Left ventricle myocardium superior (tissue), 1 donor: ENCODE measurements around the gene C19orf25. TPM values are rescaled to one million over a fixed set of nuclear protein-coding genes. Genes with fewer than 3 reads are reported as not detected.

Experiments used
- ATAC-seq: fragments of 200-7000 bp; cut with Tn5 transposase; one replicate; pipeline ENCODE4 v1.9.1; 2020; ENCODE audit warnings: mild to moderate bottlenecking, moderate library complexity
- DNase-seq: peaks from one replicate; pipeline ENCODE4 v3.0.0-alpha.2; 2020
- intact Hi-C: fragments of 100-400 bp; cut with micrococcal nuclease; formaldehyde crosslinking; loops from one replicate; pipeline ENCODE4 v1.11.0; 2022
- total RNA-seq: library from RNA; stranded (reverse); fragmentation: NEBNext Ultra II Directional; extraction: Animal tissue kit (Norgen Biotek cat#: 25700); gene quantifications from one replicate; pipeline ENCODE4 v1.2.1, GENCODE V29; 2021
- donor health status: DM: no; HTN: yes; CAD: no; lungs with severe emphysema.

Gene C19orf25
- total RNA-seq, 1 donor from 2014 or later, result 16.2 TPM

DNA sequence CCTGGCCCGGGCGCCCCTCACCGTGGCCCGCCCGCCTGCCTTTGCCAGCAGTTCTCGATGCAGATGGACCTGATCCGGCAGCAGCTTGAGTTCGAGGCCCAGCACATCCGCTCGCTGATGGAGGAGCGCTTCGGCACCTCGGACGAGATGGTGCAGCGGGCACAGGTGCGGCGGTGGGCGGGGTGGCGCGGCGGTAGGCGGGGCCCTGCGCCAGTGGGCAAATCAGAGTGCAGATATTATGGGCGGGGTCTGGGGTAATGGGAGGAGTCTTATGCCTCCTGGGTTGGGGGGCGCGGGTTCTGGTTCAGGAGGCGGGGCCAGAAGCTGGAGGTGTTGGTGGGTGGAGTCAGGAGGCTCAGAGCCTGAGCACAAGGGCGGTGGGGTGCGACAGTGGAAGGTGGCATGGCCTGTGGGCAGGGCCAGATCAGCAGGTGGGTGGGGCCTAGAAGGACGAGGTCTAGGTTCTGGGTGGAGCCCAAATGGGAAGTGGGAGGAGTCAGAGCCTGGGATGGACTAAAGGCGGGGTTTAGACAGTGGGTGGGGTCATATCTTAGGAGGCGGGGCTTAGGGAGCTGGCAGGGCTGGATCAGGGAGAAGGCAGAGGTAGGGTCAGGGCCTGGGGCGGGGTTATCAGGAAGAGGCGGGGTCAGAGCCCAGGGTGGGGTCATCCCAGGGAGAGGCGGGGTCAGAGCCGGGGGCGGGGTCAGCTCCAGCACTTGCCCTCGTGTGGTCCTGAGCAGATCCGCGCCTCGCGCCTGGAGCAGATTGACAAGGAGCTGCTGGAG is 23.5 kb downstream of the C19orf25 start:
- ATAC-seq, result peak; percentile 34
- DNase-seq, result peak; percentile 37
- intact Hi-C loops, result no loop called here

DNA sequence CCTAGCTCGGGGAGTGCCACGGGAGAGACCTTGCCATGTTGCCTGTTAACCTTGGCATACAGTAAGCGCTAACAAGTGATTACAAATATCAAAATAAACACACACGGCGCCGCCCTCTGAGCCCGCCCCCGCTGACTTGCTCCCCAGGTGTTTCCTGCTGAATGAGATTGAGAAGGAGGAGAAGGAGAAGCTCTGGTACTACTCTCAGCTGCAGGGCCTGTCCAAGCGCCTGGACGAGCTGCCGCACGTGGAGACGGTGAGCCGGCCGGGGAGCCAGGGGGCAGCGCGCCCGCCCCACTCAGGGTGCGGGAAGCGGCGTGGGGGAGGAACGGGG is 24.0 kb downstream of the C19orf25 start:
- DNase-seq (peak; percentile 24), ATAC-seq (no peak)
- intact Hi-C loops, result no loop called here

DNA sequence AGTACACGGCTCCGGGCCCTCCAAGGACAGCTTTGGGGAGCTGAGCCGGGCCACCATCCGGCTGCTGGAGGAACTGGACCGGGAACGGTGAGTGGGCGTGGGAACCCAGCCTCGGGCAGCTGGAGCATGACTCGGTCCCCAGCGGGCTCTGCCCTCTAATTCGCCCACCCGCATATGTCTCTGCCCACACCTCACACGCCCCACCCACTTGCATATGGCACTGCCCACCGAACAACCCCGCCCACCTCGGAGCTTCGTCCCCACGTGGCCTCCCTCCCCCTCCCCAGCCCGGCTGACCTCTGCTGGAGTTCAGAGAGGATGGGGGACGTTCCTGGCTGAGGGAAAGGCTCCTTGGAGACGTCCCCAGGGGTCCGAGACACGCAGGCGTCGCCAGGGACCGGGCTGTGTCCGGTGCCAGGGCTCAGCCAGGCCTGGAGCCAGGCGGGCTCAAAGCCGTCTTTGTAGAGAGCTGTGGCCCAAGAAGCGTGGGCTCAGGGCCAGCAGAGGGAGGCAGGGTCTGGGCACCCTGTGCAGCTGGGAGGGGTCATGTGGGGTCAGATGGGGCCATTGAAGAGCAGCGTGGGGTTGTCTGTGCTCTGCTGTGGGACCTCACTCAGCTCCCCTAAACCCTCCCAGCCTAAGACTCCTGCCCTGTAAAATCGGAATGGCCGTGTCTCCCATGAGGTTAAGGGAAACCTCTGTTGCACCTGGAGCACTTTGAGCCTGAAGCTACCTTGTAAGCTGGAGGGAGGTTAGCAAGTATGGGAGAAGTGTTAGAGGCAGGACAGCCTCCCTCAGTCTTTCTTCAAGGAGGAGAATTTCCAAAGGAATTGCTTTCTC is 25.3 kb downstream of the C19orf25 start:
- intact Hi-C loops, result no loop called here
- ATAC-seq, result peak; percentile 41

DNA sequence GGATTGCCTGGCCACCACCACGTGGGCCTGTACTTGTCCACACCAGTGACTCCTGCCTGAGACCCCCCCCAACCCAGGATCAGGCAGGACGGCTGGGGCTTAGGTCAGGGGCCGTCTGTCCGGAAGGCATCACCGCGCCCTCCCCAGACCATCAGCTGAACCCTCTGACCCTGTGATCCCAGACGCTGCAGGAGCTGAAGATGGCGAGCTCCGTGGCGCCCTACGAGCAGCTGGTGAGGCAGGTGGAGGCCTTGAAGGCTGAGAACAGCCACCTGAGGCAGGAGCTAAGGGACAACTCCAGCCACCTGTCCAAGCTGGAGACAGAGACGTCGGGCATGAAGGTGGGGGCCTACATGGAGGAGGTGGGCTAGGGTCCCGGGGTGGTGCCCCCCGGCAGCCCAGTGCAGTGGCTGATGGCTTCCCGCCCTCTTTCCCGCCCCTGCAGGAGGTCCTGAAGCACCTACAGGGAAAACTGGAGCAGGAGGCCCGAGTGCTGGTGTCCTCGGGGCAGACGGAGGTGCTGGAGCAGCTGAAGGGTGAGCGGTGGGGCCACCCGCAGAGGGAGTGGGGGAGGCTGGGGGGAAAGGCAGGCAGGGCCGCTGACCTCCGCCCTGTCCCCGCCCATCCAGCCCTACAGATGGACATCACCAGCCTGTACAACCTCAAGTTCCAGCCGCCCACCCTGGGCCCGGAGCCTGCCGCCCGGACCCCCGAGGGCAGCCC is 26.1 kb downstream of the C19orf25 start:
- no peak for ATAC-seq
- intact Hi-C loops, result no loop called here
- DNase-seq, result peak; percentile 23

More for the DNA sequence above, 25.3 kb downstream of the C19orf25 start:
- DNase-seq, result peak; percentile 58

DNA sequence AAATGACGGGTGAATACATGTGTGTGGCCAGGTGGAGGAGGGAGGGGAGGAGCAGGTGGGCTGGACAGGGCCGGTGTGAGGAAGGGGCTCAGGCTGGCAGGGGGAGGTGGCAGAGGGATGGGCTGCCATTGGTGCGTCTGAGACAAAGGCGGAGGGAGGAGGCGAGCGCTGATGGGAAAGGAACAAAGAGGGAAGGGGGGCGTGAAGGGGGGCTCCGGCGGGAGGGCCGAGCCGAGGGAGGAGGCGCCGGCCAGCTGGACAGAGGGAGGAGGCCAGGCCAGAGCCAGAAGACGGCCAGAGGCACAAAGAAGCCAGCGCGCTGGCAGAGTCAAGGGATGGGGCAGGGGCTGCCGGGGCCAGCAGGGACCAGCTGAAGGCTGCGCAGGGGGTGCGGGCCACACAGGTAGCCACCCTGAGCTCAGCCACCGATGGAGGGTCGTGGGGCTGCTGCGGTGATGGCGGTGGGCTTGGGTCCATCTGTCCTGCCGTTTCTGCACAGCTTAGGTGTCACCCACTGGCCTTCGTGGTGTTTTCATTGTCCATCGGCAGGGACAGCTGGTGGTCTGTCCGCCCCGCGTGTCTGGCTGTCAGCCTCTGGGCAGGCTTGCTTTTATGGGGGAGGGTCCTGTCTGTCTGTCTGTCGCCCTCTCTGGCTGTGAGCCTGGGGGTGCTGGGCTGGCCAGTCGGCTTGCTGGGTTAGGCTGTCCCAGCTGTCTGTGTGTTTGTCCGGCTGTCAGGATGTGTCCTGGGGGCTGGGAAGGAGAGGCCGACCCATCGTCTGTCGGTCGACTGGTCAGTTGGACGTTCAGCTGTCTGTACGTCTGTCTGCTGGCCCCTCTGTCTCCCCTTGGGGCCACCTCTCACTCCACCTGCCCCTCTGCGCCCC is 26.9 kb downstream of the C19orf25 start:
- intact Hi-C loops, result no loop called here
- DNase-seq (peak; percentile 7), ATAC-seq (no peak)

DNA sequence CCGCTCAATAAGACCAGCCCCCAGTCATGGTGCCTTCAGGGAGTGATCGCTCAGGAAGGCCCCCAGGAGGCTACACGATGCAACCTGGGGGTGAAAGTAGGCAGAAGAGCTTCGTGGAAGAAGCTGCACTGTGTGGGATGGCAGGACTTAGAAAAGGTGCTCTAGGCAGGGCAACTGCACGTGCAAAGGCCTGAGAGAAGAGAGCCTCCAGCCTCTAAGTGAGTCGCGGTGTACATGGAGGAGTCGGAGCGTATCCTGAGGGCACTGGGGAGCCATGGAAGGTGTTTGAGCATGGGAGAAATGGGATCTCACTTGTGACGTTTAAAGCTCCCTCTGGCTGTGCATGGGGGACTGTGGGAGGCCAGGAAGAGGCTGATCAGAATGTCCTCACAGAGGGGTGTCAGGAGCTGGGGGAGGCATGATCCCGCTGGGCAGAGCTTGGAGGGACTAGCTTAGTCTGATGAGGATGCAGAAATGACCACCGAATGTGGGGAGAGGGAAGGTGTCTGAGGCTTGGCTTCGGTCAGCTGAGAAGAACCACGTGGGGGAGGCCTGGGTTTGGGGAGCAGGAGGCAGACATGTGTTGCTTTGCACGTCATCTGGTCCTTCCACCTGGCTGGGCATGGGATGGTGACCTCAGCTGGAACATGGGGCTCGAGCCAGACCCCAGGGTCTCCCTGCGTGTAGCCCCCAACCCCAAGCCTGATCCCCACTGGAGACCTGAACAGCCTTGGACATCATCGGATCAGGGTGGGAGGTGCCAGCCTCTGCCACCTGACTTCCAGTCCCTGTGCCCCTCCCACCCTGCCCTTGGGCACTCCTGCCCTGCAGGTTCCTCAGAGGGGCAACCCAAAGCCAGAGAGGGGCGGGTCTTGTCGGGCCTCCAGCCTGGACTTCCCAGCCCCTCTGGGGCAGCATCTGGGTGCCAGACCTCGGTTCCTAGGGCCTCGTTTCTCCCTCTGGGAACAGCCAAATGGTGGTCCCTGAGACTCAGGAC is 28.0 kb downstream of the C19orf25 start:
- no peak for ATAC-seq
- no peak for DNase-seq
- intact Hi-C loops, result no loop called here

DNA sequence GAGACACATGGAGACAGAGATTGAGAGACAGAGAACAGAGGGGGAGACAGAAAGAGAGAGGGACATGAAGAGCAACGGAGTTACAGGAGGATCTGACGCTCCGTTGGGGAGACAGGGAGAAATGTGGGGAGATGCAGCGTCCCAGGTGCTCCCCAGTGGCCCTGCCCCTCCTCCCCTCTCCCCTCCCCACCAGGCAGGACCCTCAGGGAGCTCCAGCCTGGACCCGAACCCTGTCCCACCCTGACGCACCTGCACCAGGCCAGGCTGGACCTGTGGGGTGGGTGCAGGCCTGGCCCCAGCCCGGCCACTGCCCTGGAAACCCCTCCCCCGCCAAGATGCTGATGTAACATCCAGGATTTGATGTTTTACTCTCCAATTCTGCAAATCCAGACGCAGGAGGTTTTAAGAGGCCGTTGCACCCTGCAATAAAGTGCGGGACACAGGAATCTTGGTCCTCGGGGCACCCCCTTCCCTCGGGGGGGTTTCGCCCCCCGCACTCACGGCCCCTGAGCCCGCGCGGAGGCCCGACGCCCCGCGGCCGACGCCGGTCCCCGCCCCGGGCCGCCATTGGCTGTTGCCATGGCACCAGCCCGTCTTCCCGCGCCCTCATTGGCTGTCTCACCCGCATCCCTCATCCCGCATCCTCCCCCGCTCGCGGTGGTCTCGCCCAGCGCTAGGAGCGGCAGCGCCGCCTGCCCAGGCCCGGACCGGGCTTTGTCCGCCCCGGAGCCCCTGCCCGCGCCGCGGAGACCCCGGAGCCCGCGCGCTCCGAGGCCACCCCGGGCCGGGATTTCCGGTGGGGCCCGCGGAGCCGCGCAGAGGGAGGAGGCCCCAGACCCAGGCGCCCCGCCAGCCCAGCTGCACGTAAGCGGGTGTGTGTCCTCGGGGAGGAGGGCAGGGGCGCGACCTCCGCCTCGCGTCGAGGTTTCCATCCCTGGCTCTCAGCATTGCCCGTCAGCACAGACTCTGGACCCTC is 29.3 kb downstream of the C19orf25 start, which contains the start of gene APC2:
Gene APC2 (plus strand): TSS at position 655 of the 976 bp plus-strand sequence. CDS start 2,881 bp downstream, outside the sequence.
- ATAC-seq, result no peak
- intact Hi-C loops, result no loop called here
- DNase-seq, result peak; percentile 33

DNA sequence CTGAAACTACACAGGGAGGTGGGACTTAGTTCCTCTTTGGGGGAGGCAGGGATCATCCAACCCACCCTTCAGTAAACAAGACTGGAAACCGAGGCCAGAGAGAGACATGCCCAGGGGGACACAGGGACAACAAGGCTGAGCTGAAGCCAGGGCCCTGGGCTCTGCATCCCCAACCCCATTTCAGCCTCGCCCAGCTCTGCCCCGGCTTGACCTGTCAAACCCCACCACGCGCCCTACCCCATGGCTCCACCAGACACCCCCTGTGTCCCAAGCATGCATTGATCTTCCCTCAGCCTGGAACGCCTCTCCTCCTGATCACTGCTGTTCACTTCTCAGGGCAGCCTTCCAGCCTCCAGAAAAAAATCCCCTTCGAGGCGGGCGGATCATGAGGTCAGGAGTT is 31.1 kb downstream of the C19orf25 start:
- DNase-seq (no peak), ATAC-seq (no peak)
- intact Hi-C loops, result no loop called here

DNA sequence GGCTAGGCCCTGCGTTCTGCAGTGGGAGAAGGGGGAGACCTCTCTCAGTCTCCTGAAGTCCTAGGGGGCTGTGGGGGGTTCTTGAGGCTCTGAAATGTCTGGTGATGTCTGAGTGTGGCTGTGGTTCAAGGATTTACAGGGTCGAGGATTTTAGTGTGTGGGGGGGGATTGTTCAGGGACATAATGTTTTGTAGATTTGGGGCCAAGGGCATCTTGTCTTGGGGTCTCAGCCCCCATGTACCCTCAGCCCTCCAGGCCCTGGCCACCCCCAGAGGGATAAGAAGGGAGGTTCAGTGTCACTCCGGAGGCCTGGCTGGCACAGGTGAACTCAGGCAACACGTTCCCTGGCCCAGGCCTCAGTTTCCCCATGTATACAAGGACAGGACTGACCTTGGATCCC is 31.5 kb downstream of the C19orf25 start:
- ATAC-seq, result no peak
- no peak for DNase-seq
- intact Hi-C loops, result no loop called here

DNA sequence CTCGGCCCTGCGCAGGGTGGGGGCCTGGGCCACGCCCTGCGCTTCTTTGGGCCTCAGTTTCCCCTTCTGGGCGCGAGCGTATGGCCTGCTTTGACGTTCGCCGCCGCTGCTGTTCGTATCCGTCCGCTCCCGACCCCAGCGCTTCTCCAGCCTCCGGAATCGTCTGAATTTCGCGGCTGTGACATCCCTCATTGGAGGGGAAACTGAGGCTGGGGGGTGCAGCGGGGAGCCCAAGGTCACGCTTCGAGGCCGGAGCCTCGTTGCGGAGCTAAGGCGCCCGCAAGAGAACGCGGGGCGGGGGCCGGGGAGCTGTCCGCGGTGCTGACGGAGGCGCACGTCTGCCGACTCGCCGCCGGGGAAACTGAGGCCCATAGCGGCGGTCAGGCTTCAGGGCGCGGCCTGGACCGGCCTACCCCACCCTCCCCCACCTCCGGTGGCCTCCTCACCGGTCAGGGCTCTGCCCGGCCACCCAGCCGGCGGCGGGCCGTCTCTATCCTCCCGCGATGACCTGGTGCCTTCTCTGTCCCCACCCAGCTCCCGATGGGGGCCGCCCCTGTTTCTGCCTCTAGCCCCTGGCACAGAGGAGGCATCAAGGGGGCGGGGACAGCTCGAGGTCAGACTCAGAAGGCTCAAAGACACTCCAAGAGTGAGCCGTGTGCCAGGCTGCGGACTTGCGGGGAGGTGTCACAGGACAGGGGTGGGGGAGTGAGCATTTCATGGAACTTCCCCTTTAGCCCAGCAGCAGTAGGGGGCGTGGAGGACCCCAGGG is 32.1 kb downstream of the C19orf25 start:
- intact Hi-C loops, result no loop called here
- ATAC-seq (no peak), DNase-seq (peak; percentile 50)

DNA sequence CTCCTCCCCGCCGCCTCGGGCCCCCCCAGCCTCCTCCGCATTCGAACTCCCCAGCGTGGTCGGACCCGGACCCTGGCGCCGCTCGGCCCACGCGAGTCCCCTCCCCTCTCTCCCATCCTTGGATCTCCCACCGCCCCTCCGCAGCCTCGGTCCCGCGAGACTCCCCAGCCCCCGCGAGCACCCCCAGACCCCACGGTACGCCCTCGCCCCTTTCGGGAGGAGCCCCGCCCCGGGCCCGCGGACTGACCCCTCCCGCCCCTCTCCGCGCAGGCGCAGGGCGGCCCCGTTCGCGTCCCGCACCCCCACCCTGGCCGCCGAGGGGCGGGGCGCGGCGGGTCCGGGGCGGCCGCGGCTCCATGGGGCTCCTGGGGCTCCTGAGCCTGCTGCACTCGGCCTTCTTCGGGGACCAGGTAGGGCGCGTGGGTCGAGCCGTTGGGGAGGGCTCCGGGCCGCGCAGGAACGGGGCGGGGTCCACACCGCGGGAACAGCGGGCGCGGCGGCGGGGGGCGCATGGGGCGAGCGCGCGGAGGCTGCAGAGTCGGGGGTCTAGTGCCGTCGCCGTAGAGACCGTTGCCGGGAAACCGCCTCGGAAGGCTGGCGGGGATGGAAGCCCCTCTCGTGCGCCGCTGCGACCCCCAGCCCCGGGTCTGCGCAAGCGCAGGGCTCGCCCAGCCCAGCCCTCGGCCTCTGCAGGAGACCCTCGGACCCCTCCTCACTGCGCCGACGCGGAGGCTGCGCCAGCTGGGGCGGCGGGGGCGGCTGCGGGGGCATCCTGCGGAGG is 32.9 kb downstream of the C19orf25 start:
- peak; percentile 30 for ATAC-seq
- peak; percentile 33 for DNase-seq
- intact Hi-C loops, result no loop called here

DNA sequence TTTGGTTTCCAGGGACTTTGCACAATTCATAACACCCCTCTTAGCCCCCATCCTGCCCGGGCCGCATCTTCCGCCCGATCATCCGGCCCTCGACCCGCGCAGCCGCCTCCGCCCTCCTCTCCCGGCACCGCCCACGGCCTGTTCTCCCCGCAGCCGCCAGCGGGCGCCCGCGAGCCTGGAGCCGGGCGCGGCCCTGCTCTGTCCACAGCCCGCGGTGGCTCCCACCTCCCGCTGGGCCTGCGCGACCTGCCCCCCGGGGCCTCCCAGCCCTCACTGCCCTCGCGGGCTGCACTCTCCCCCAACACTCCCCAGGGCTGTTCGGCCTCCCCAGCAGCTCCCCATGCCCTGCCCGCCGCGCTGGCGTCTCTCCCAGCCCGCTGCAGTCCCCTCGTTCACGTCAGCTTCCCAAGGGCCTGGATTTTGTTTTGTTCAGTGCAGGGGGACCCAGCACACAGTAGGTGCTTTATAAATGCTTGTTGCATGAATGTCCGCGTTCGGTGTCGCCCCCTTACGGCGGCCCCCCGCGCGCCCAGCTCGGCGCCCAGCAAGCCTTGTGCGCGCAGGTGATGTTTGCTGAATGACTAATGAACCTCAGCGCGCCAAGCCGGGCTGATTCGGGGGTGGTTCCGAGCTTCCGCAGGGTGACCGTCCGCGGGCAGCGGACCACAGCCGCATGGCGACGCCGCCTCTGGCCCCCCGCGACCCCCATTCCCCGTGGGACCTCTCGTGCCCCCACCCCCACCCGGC is 33.7 kb downstream of the C19orf25 start:
- ATAC-seq (peak; percentile 92), DNase-seq (peak; percentile 84)
- intact Hi-C loops, result no loop called here

DNA sequence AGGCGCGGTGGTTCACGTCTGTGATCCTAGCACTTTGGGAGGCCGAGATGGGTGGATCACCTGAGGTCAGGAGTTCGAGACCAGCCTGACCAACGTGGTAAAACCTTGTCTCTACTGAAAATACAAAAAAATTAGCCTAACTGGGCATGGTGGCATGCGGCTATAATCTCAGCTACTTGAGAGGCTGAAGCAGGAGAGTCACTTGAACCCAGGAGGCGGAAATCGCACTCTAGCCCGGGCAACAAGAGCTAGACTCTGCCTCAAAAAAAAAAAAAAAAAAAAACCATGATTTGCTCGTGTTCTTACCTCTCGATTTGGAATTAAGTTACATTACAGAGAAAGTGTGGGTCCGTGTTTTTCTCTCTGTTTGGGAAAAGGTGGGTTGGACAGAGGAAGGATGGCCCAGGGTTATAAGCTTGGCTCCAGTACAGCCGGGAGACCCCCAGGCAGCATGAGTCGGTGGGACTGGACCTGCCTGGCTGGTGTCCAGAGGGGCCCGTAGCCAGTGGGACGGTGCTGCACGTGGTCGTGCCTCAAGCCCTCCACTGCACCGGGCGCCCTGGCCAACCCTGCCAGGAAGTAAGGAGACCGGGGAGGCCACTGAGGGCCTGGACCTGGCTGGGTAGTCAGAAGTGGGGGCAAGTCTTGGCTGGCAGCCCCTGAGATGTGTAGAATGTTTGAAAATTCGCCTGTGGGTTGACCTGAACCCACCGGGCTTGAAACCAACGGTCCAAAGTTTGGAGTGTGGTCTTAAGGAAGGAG is 37.2 kb downstream of the C19orf25 start:
- ATAC-seq, result no peak
- intact Hi-C loops, result no loop called here
- no peak for DNase-seq

DNA sequence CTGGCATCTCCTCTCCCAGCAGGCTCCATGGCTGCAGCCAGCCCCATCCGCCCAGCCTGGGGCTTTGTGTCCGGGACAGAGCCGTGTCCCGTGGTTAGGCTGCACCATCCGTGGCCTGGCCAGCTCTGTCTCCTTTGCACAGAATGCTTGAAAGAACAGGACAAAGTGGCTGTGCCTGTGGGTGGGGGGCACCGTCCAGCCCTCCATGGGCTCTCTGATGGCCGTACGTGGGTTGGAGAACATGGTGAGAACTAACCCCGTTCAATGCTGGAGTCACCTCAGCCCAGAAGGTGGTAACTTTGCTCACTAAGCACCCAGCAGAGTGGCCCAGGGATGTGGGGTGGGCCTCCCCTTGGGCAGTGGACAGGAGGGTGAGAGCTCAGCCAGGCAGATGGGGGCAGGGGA is 38.0 kb downstream of the C19orf25 start:
- ATAC-seq, result no peak
- no peak for DNase-seq
- intact Hi-C loops, result no loop called here
